ENCODE results near the gene SLC9A8. TPM values are rescaled to one million over a fixed set of nuclear protein-coding genes. Genes with fewer than 3 reads are reported as not detected.

Gene SLC9A8
- total RNA-seq, 2 donors from 2014 or later = 10.7 to 16.2 TPM

DNA sequence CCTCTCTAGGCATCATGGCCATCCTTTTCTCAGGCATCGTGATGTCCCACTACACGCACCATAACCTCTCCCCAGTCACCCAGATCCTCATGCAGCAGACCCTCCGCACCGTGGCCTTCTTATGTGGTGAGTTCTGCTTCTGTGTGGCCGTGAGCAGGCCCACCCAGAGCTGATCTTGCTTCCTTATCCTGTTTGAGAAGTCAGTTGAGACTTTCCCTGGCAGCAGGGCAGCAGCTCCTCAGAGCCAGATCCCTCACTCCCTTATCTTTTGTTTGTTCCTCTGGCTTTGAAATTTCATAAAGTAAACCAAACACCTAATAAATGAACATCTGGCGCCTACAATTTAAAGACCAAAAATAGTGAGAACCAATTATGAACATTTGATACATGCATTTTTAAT is 62.1 kb downstream of the SLC9A8 start:
- ATAC-seq = no peak
- Mint-ChIP-seq H3K27ac (peak overlapping the region; percentile 21 to 29), H3K36me3 (peaks cover 0 to 6% of the 10 kb centered on the region in 2 donors), H3K9me3 (no peaks in the 10 kb centered on the region)
- no peak for DNase-seq (ENCODE audit: low spot score in 2 of 2)

DNA sequence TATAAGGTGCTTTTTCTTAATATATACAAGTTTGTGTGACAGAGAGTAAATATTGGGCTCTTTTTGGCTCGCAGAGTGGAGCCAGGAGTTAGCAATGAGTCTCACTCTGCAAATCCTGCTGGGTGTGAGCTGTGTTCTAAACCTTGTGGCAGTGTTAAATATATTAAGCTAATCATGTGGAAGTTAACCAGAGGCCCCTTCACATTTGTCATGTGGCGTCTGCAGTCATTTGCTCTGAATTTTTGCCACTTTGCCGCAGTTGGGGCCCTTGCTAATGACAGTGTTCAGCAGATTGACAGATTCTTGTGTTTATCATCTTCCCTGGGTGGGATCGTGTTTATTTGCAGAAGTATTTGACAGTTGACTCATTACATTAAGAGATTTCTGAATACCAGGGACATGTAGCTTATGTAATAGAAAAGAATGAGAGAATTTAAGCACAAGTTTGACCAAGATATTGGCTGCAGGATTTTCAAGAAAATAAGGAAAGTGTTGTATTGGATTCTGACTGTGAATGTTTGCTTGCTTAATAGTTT is 64.8 kb downstream of the SLC9A8 start:
- H3K9me3 Mint-ChIP-seq = no peaks in the 10 kb centered on the region
- DNase-seq (ENCODE audit: low spot score in 2 of 2) (no peak), ATAC-seq (no peak)
- H3K36me3 Mint-ChIP-seq = peaks cover 0 to 13% of the 10 kb centered on the region in 2 donors
- no peak overlapping the region for H3K27ac Mint-ChIP-seq

DNA sequence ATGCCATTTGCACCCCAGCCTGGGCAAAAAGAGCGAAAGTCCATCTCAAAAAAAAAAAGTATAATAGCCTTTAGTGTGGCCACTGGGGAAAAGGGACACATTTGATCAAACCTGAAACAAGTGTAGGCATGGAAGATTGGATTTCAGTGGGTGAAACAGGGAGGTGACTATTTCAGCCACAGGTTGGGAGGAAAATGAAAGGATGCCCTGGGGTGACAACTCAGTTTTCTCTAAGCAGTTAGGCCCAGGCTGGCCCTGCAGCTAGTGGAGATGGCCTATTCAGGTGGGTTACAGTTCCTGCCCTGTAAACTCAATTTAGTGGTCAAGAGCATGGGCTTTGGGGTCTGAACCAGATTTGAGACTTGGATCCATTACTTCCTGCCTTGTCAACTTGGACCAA is 66.3 kb downstream of the SLC9A8 start:
- ATAC-seq = no peak
- Mint-ChIP-seq H3K36me3 (peaks cover 0 to 13% of the 10 kb centered on the region in 2 donors), H3K27ac (no peak overlapping the region), H3K9me3 (no peaks in the 10 kb centered on the region)
- no peak for DNase-seq (ENCODE audit: low spot score in 2 of 2)

DNA sequence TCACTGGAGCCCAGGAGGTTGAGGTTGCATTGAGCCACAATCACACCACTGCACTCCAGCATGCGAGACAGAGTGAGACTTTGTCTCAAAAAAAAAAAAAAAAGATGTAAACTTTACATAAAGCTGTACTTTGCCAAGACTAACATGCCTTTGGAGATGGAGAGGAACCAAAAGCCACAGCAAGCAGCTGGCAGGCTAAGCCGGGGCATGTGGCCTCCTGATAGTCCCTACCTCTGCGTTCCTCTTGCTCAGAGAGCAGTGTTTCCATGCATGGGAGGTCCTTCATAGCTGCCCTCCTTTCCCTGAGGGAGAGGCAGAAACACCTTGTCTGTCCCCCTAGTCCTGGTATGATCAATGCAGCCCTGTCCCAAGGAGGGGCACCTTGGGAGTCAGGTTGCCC is 67.5 kb downstream of the SLC9A8 start:
- peak overlapping the region; percentile 18 to 28 for H3K27ac Mint-ChIP-seq
- DNase-seq (ENCODE audit: low spot score in 2 of 2) (no peak), ATAC-seq (no peak)
- no peaks in the 10 kb centered on the region for H3K9me3 Mint-ChIP-seq
- peaks cover 0 to 6% of the 10 kb centered on the region in 2 donors for H3K36me3 Mint-ChIP-seq

DNA sequence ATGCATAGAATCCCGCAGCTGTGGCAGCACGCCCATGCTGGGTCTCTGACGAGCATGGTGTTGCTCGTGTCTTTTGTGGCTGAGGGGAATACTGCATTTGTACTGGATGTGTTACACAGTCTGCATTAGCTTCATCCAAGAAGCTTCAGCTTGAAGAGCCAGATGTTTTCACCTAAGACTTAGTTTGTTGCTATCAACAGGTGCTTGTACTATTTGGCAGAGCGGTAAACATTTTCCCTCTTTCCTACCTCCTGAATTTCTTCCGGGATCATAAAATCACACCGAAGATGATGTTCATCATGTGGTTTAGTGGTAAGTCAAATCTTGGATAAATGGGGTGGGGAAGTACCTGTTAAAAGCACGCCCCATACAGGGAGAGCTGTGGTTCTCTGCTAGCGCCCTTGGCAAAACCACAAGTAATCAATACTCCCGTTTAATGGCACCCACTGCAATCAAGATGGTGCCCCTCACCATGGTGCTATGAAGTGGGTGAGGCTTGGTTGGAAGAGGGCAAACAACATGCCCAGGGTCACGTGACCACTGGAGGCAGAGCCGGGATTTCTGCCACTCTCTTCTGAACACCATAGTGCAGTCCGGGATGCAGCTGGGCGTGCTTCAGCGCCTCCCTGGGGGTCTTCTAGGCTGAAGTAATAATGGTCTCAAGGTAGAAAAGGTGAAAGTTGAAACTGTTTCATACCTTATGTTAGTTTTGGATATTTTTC is 68.3 kb downstream of the SLC9A8 start:
- Mint-ChIP-seq H3K9me3 (no peaks in the 10 kb centered on the region), H3K27ac (peak overlapping the region; percentile 18 to 28), H3K36me3 (peaks cover 0 to 6% of the 10 kb centered on the region in 2 donors)
- DNase-seq (ENCODE audit: low spot score in 2 of 2) (no peak), ATAC-seq (no peak)

DNA sequence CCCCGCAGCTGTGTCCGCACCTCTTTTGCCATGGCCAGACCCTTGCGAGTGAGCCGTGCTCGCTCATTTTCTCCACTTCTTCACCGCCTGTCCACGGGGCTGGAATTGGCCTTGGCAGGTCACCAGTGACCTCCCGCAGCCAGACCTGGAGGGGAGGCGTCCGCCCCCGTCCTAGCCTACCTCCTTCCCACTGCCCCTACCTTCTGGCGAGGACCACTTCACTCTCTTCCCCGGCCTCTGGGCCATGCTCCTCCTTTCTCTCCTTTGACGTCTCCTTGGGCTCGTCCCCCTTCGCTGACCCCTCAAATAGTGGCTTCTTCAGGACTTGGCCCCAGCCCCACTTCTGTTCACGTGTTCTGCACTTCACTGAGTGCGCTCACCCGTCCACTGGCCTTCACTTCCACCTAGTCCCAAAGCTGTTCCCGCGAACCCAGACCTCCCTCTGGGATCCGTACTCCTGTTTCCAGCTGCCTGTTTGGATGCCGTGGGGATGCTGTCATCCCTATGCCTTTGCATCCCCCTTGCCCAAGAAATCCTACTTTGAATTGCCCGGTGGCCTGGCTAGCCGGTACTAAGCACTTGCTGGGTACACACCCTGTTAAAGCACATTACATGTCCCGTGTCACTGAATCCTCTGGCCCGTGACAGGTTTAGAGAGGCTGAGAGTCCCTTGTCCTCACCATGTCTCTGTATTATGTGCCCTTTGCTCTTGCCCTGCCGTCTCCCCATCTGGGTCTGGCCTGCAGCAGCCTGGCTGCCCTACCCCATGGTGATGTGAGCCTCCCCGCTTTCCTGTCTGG is 69.7 kb downstream of the SLC9A8 start:
- DNase-seq (ENCODE audit: low spot score in 2 of 2) = no peak
- Mint-ChIP-seq H3K9me3 (no peaks in the 10 kb centered on the region), H3K27ac (peak overlapping the region; percentile 56 to 75), H3K36me3 (peaks cover 0 to 12% of the 10 kb centered on the region in 2 donors)
- ATAC-seq = no peak

DNA sequence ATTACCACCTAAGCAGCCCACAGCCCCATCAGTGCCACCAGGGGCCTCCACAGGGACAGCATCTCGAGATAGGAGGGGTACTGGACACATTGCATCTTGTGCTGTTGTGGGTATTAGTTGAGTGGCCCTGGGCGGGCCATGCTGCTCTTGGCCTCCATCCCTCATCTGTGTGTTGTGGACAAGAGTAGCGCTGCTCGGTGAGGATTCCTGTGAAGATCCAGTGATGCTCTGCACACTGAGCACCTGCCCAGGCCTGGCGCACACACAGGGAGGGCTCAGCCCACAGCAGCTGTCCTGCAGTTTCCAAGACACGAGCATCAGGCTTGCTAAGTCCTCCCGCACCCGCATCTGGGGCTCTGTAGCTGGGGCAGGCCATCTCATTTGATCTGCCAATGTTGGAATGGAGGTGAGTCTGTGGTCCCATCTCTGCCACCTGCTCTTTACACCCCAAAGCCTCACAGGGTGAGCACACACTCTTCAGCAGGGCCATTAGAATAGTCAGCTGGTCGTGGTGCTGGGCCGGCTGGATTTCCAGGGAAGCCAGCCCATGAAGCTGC is 70.7 kb downstream of the SLC9A8 start:
- no peak for ATAC-seq
- Mint-ChIP-seq H3K9me3 (no peaks in the 10 kb centered on the region), H3K27ac (no peak overlapping the region), H3K36me3 (peaks cover 0 to 12% of the 10 kb centered on the region in 2 donors)
- DNase-seq (ENCODE audit: low spot score in 2 of 2) = no peak

DNA sequence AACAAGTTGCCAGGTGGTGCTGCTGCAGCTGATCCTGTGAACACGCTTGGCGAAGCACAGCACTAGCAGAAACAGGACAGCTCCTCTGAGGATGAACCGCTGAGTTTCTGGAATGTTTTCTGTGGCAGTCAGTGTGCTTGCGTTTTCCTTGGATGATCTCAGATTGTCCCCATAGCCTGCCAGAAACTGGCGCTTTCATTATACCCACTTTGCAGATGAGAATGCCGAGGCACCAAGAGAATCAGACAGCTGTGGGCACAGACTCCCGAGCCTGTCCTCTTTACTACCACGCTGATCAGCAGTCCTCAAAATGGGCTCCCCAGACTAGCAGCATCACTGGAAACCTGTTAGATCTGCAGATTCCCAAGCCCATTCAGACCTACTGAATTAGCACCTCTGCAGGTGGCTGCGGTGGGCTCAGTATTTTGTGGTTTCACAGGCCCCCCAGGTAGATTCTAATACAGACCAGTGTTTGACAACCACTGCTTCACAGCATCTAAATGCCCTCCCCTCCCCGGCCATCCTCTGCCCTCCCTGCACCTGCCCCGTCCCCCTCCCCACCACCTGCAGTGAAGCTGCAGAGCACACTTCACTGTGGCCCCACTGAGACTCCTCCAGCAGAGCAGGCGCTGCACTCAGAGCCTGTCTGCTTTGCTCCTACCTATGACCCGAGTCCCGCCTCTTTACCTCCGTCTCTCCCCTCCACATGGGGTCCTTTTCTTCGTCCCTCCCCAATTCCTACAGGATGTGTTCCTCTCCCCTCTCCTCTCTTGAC is 73.1 kb downstream of the SLC9A8 start:
- peaks cover 0 to 9% of the 10 kb centered on the region in 2 donors for H3K36me3 Mint-ChIP-seq
- peak overlapping the region; percentile 76 to 79 for H3K27ac Mint-ChIP-seq
- DNase-seq (ENCODE audit: low spot score in 2 of 2) (no peak), ATAC-seq (no peak)
- H3K9me3 Mint-ChIP-seq = no peaks in the 10 kb centered on the region

DNA sequence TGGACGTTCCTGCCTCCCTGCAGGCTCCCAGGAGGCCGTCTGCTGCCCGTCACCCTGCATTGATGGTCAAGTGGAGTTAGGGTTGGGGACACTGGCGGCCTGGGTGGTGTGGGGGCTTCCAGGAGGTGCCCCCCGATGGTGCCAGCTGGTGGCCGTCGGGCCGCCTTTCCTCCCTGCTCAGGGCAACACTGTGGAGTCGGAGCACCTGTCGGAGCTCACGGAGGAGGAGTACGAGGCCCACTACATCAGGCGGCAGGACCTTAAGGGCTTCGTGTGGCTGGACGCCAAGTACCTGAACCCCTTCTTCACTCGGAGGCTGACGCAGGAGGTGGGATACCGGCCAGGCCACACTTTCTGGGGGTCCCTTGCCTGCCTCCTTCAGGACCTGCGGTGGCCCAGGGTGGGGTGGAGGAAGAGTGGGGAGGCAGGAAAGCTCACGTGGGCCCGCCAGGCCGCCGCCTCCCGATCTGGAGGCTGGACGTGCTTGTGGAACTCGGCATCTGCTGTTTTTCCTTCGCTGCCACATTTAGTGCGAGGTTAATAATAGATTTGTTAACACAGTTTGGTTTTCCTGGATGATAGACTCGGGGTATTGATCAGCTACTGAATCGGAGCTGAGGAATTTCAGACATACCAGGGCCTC is 74.1 kb downstream of the SLC9A8 start:
- no peaks in the 10 kb centered on the region for H3K9me3 Mint-ChIP-seq
- DNase-seq (ENCODE audit: low spot score in 2 of 2) (no peak), ATAC-seq (no peak)
- H3K27ac Mint-ChIP-seq = peak overlapping the region; percentile 76 to 79
- peaks cover 0 to 6% of the 10 kb centered on the region in 2 donors for H3K36me3 Mint-ChIP-seq

DNA sequence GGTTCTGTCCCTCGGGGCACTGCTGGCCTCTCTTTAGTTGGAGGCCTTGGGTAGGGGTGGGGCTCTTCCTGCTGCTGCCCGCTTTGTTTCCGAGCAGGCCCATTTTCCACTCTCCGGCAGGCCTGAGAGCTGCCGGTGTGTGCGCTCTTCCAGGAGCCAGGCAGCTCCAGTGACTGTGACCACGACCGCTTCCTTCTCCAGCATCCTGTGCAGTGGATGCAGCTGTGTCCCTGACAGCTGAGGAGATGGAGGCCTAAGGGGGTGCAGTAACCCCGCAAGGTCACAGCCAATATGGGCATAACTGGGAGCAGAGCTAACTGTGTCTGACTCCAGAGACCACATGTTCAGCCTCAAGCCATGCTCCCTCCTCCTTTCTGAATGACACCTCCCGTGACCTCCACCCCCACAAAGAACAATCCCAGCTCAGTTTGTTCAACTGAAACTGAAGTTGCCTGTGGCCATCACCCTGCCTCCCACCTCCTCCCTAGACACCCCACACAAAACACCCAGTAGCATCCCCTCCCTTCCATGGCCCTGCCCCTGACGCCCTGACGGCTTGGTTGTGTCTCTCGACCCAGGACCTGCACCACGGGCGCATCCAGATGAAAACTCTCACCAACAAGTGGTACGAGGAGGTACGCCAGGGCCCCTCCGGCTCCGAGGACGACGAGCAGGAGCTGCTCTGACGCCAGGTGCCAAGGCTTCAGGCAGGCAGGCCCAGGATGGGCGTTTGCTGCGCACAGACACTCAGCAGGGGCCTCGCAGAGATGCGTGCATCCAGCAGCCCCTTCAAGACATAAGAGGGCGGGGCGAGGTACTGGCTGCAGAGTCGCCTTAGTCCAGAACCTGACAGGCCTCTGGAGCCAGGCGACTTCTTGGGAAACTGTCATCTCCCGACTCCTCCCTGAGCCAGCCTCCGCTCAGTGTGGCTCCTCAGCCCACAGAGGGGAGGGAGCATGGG is 74.9 kb downstream of the SLC9A8 start:
- Mint-ChIP-seq H3K36me3 (peaks cover 0 to 6% of the 10 kb centered on the region in 2 donors), H3K9me3 (no peaks in the 10 kb centered on the region), H3K27ac (peak overlapping the region; percentile 76 to 85)
- ATAC-seq (peak in 1 of 2 donors; percentile 8), DNase-seq (ENCODE audit: low spot score in 2 of 2) (no peak)

DNA sequence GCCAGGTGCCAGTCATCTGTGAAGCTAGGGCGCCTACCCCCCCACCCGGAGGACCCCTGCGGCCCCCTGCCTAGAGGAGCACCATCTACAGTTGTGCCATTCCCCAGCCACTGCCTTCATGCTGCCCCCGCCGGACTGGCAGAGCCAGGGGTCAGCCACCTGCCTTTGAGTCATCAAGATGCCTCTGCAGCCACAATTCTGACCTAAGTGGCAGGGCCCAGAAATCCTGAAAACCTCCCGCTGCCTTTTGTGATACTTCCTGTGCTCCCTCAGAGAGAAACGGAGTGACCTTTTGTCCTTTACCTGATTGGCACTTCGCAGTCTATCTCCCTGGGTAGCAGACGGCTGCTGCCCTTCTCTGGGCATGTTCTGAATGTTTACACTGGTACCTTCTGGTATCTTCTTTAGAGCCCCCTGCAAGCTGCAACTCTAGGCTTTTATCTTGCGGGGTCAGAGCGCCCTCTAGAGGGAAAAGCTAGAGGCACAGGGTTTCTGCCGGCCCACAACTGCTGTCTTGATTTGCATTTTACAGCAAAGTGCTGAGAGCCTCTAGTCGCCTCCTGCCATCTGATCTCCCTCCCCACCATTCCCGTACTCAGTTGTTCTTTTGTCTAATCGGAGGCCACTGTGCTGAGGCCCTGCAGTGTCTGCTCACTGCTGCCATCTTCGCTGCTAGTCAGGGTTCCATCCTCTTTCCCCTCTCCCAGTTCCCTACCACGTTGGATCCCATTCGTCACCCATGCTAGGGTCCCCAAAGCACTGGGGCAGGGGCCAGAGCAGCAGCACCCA is 75.8 kb downstream of the SLC9A8 start:
- ATAC-seq (peak in 1 of 2 donors; percentile 63), DNase-seq (ENCODE audit: low spot score in 2 of 2) (peak in 1 of 2 donors; percentile 64)
- Mint-ChIP-seq H3K9me3 (no peaks in the 10 kb centered on the region), H3K36me3 (peaks cover 0 to 6% of the 10 kb centered on the region in 2 donors), H3K27ac (peak overlapping the region; percentile 50 to 56)

DNA sequence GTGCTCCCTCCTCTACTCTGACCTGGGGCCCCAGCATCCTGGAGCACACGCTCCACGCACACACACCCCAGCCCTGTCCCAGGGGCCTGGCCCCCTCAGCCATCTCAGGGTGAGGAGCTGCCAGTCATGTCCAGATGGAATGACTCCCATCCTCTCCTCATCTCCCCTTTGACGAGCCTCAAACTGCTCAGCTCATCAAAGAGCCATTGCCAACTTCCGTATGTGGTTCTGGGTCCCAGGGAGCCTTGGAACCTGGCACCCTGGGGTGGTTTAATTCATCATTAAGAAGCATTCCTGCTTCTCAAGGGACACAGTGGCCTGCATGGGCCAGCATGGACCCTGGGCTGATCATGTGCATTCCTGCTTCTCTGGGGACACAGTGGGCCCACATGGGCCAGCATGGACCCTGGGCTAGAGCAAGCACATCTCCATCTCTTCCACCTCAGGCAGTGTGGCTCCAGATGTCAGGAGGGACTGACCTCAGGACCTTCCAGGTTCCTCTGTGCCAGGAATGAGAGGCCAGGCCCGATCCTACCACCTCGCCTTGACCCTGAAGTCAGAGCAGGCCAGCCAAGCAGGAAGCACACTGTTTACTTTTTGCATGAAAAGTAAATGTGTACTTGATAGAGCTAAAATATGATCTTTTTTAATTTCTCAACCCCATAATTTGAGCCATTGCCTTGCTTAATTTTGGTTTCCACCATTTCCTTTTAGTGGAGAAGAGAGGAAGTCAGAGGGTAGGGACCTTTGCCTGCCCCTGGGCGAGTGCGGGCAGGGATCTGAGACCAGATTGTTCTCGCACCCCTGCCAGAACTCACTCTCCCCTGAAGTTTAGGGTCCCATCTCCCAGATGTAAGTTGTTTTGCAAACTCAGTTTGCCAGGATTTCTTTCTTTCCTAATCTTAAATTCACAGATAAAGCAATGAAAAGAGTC is 76.6 kb downstream of the SLC9A8 start:
- Mint-ChIP-seq H3K36me3 (peaks cover 0 to 9% of the 10 kb centered on the region in 2 donors), H3K27ac (peak overlapping the region; percentile 47 to 50), H3K9me3 (peaks cover 0 to 3% of the 10 kb centered on the region in 2 donors)
- DNase-seq (ENCODE audit: low spot score in 2 of 2) (no peak), ATAC-seq (no peak)

DNA sequence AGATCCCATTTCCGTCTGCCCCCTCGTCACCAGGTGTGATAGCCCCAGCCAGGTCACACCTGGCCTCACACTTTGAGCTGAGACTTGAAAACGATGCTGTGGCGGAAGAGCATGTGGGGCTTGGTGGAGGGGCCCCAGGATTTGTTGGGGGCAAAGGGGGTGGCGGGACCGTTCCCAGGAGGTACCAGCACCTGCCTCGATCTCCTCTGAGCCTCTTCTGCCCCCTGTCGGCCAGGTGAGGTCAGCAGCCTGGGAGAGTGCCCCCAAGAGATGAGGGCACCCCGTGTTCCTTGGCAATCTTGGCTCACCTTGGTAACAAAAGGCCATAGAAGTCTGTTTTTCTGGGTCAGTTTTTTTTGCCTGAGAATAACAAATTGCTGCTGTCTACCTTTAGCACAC is 77.3 kb downstream of the SLC9A8 start:
- Mint-ChIP-seq H3K27ac (peak overlapping the region; percentile 47 to 50), H3K9me3 (peaks cover 0 to 4% of the 10 kb centered on the region in 2 donors), H3K36me3 (peaks cover 0 to 11% of the 10 kb centered on the region in 2 donors)
- DNase-seq (ENCODE audit: low spot score in 2 of 2) = no peak
- ATAC-seq = no peak
